ENCODE results near the gene CALD1.

Gene CALD1

GRCh38 chr7:134866617-134867016 is 87.2 kb downstream of the CALD1 start:
- H3K18ac ChIP-seq (ENCODE audit: low read depth in 1 of 2, low read length in 2 of 2): peak overlapping the region; percentile 52 to 68
- H2BK15ac ChIP-seq (ENCODE audit: low read depth, poor library complexity, severe bottlenecking): no peak overlapping the region
- H4K8ac ChIP-seq (ENCODE audit: low read length): no peak overlapping the region
- peaks cover 9% of the 10 kb centered on the region for H3K4me1 ChIP-seq (ENCODE audit: control insufficient read depth, insufficient read depth, low read depth, low read length)
- peaks cover 29% of the 10 kb centered on the region for H3K79me1 ChIP-seq (replicated peaks; ENCODE audit: low read length, poor library complexity, severe bottlenecking)
- no peaks in the 10 kb centered on the region for H3K27me3 ChIP-seq (ENCODE audit: control insufficient read depth in 1 of 2, insufficient read depth in 1 of 2, low read length in 2 of 2)
- peak overlapping the region in 1 of 2 experiments; percentile 35 for H3K4ac ChIP-seq (ENCODE audit: low read depth in 1 of 2, low read length in 2 of 2)
- no peak overlapping the region for H4K91ac ChIP-seq (ENCODE audit: low read length)
- H3K23ac ChIP-seq (ENCODE audit: low read length in 2 of 2): no peak overlapping the region
- no peak overlapping the region for H3K4me2 ChIP-seq (ENCODE audit: low read length, poor library complexity, severe bottlenecking)
- no peak overlapping the region for H3K14ac ChIP-seq (ENCODE audit: low read length in 2 of 2)
- DNase-seq: peak; percentile 77
- peak overlapping the region; percentile 59 for H3K27ac ChIP-seq (ENCODE audit: low read length, poor library complexity, severe bottlenecking)
- 3% methylated on average over 8 of the region's 8 CpGs for WGBS
- H2BK12ac ChIP-seq (ENCODE audit: low read length in 2 of 2): no peak overlapping the region
- H2BK5ac ChIP-seq (ENCODE audit: low read depth, low read length, poor library complexity, severe bottlenecking): no peak overlapping the region
- H2AK5ac ChIP-seq (ENCODE audit: low read length, severe bottlenecking): no peak overlapping the region
- H3K9me3 ChIP-seq (ENCODE audit: control insufficient read depth, low read length): no peaks in the 10 kb centered on the region
- H3K9ac ChIP-seq (ENCODE audit: low read length): peak overlapping the region; percentile 80
- no peak overlapping the region for H2AFZ ChIP-seq (ENCODE audit: low read depth, low read length)
- H2BK120ac ChIP-seq (ENCODE audit: low read depth, low read length): no peak overlapping the region
- H3K4me3 ChIP-seq (ENCODE audit: insufficient read depth in 1 of 2, low read depth in 1 of 2, low read length in 2 of 2): no peak overlapping the region
- H3K36me3 ChIP-seq (ENCODE audit: control insufficient read depth in 1 of 2, insufficient read depth in 2 of 2, low read depth in 1 of 2, low read length in 2 of 2): peaks cover 8 to 50% of the 10 kb centered on the region in 2 experiments

- Histone ChIP-seq H3K9ac (ENCODE audit: low read length) (no peak overlapping the region), H2BK15ac (ENCODE audit: low read depth, poor library complexity, severe bottlenecking) (no peak overlapping the region), H2AK5ac (ENCODE audit: low read length, severe bottlenecking) (no peak overlapping the region), H3K18ac (ENCODE audit: low read depth in 1 of 2, low read length in 2 of 2) (peak overlapping the region in 1 of 2 experiments; percentile 47), H3K27me3 (ENCODE audit: control insufficient read depth in 1 of 2, insufficient read depth in 1 of 2, low read length in 2 of 2) (no peaks in the 10 kb centered on the region), H3K4me3 (ENCODE audit: insufficient read depth in 1 of 2, low read depth in 1 of 2, low read length in 2 of 2) (no peak overlapping the region), H3K4me1 (ENCODE audit: control insufficient read depth, insufficient read depth, low read depth, low read length) (peaks cover 11% of the 10 kb centered on the region), H2BK120ac (ENCODE audit: low read depth, low read length) (no peak overlapping the region), H3K4ac (ENCODE audit: low read depth in 1 of 2, low read length in 2 of 2) (peak overlapping the region in 1 of 2 experiments; percentile 50), H4K91ac (ENCODE audit: low read length) (no peak overlapping the region), H3K4me2 (ENCODE audit: low read length, poor library complexity, severe bottlenecking) (no peak overlapping the region), H3K23ac (ENCODE audit: low read length in 2 of 2) (no peak overlapping the region), H3K14ac (ENCODE audit: low read length in 2 of 2) (no peak overlapping the region), H2AFZ (ENCODE audit: low read depth, low read length) (no peak overlapping the region), H3K9me3 (ENCODE audit: control insufficient read depth, low read length) (no peaks in the 10 kb centered on the region), H2BK12ac (ENCODE audit: low read length in 2 of 2) (peak overlapping the region in 1 of 2 experiments; percentile 63), H3K27ac (ENCODE audit: low read length, poor library complexity, severe bottlenecking) (no peak overlapping the region), H4K8ac (ENCODE audit: low read length) (no peak overlapping the region), H2BK5ac (ENCODE audit: low read depth, low read length, poor library complexity, severe bottlenecking) (no peak overlapping the region), H3K79me1 (replicated peaks; ENCODE audit: low read length, poor library complexity, severe bottlenecking) (peaks cover 27% of the 10 kb centered on the region), H3K36me3 (ENCODE audit: control insufficient read depth in 1 of 2, insufficient read depth in 2 of 2, low read depth in 1 of 2, low read length in 2 of 2) (peaks cover 9 to 39% of the 10 kb centered on the region in 2 experiments)
- DNase-seq: no peak
- 85% methylated on average over 5 of the region's 5 CpGs for WGBS
These were observed 90.7 kb downstream of the CALD1 start for GRCh38 chr7:134870156-134870555.

- no peaks in the 10 kb centered on the region for H3K9me3 ChIP-seq (ENCODE audit: control insufficient read depth, low read length)
These were observed 91.3 kb downstream of the CALD1 start for GRCh38 chr7:134870781-134871180.

GRCh38 chr7:134873253-134873652 is 93.8 kb downstream of the CALD1 start:
- no peak overlapping the region for H2BK5ac ChIP-seq (ENCODE audit: low read depth, low read length, poor library complexity, severe bottlenecking)
- H2BK120ac ChIP-seq (ENCODE audit: low read depth, low read length): peak overlapping the region; percentile 27
- no peak overlapping the region for H3K23ac ChIP-seq (ENCODE audit: low read length in 2 of 2)
- no peaks in the 10 kb centered on the region for H3K9me3 ChIP-seq (ENCODE audit: control insufficient read depth, low read length)
- H3K18ac ChIP-seq (ENCODE audit: low read depth in 1 of 2, low read length in 2 of 2): peak overlapping the region; percentile 42 to 65
- no peak overlapping the region for H3K27ac ChIP-seq (ENCODE audit: low read length, poor library complexity, severe bottlenecking)
- no peak overlapping the region for H3K4ac ChIP-seq (ENCODE audit: low read depth in 1 of 2, low read length in 2 of 2)
- WGBS: 23% methylated on average over 6 of the region's 6 CpGs
- no peak overlapping the region for H2AFZ ChIP-seq (ENCODE audit: low read depth, low read length)
- H2BK12ac ChIP-seq (ENCODE audit: low read length in 2 of 2): peak overlapping the region in 1 of 2 experiments; percentile 31
- peaks cover 27% of the 10 kb centered on the region for H3K79me1 ChIP-seq (replicated peaks; ENCODE audit: low read length, poor library complexity, severe bottlenecking)
- no peak overlapping the region for H3K4me3 ChIP-seq (ENCODE audit: insufficient read depth in 1 of 2, low read depth in 1 of 2, low read length in 2 of 2)
- no peak overlapping the region for H2BK15ac ChIP-seq (ENCODE audit: low read depth, poor library complexity, severe bottlenecking)
- no peak overlapping the region for H4K8ac ChIP-seq (ENCODE audit: low read length)
- peaks cover 10% of the 10 kb centered on the region for H3K4me1 ChIP-seq (ENCODE audit: control insufficient read depth, insufficient read depth, low read depth, low read length)
- no peak overlapping the region for H3K14ac ChIP-seq (ENCODE audit: low read length in 2 of 2)
- H3K9ac ChIP-seq (ENCODE audit: low read length): no peak overlapping the region
- H3K36me3 ChIP-seq (ENCODE audit: control insufficient read depth in 1 of 2, insufficient read depth in 2 of 2, low read depth in 1 of 2, low read length in 2 of 2): peaks cover 9 to 29% of the 10 kb centered on the region in 2 experiments
- no peaks in the 10 kb centered on the region for H3K27me3 ChIP-seq (ENCODE audit: control insufficient read depth in 1 of 2, insufficient read depth in 1 of 2, low read length in 2 of 2)
- H2AK5ac ChIP-seq (ENCODE audit: low read length, severe bottlenecking): no peak overlapping the region
- H4K91ac ChIP-seq (ENCODE audit: low read length): peak overlapping the region; percentile 45
- H3K4me2 ChIP-seq (ENCODE audit: low read length, poor library complexity, severe bottlenecking): no peak overlapping the region
- DNase-seq: peak; percentile 80

More at GRCh38 chr7:134870781-134871180, 91.3 kb downstream of the CALD1 start:
- Histone ChIP-seq H3K27me3 (ENCODE audit: control insufficient read depth in 1 of 2, insufficient read depth in 1 of 2, low read length in 2 of 2) (no peaks in the 10 kb centered on the region), H2AFZ (ENCODE audit: low read depth, low read length) (no peak overlapping the region), H3K9ac (ENCODE audit: low read length) (no peak overlapping the region), H2BK15ac (ENCODE audit: low read depth, poor library complexity, severe bottlenecking) (no peak overlapping the region), H2BK5ac (ENCODE audit: low read depth, low read length, poor library complexity, severe bottlenecking) (no peak overlapping the region), H4K8ac (ENCODE audit: low read length) (no peak overlapping the region), H2BK12ac (ENCODE audit: low read length in 2 of 2) (no peak overlapping the region), H4K91ac (ENCODE audit: low read length) (no peak overlapping the region), H2AK5ac (ENCODE audit: low read length, severe bottlenecking) (no peak overlapping the region), H3K4me2 (ENCODE audit: low read length, poor library complexity, severe bottlenecking) (no peak overlapping the region), H3K4me1 (ENCODE audit: control insufficient read depth, insufficient read depth, low read depth, low read length) (peaks cover 10% of the 10 kb centered on the region), H3K79me1 (replicated peaks; ENCODE audit: low read length, poor library complexity, severe bottlenecking) (peaks cover 23% of the 10 kb centered on the region), H3K36me3 (ENCODE audit: control insufficient read depth in 1 of 2, insufficient read depth in 2 of 2, low read depth in 1 of 2, low read length in 2 of 2) (peaks cover 9 to 39% of the 10 kb centered on the region in 2 experiments), H3K4ac (ENCODE audit: low read depth in 1 of 2, low read length in 2 of 2) (no peak overlapping the region), H2BK120ac (ENCODE audit: low read depth, low read length) (no peak overlapping the region), H3K18ac (ENCODE audit: low read depth in 1 of 2, low read length in 2 of 2) (no peak overlapping the region), H3K4me3 (ENCODE audit: insufficient read depth in 1 of 2, low read depth in 1 of 2, low read length in 2 of 2) (no peak overlapping the region), H3K14ac (ENCODE audit: low read length in 2 of 2) (no peak overlapping the region), H3K27ac (ENCODE audit: low read length, poor library complexity, severe bottlenecking) (no peak overlapping the region), H3K23ac (ENCODE audit: low read length in 2 of 2) (no peak overlapping the region)
- DNase-seq: no peak
- no CpG with 5 or more reads among the region's 1 CpG for WGBS
